ENCODE data around the gene TMEM132D. TPM values are rescaled to one million over a fixed set of nuclear protein-coding genes. Genes with fewer than 3 reads are reported as not detected.

The TMEM132D gene
- total and polyA plus RNA-seq, 2 of the 8 experiments (the other 6 are each of a cell fraction or from before 2014, with no cell fraction given) = 3.5 to 10.1 TPM

DNA sequence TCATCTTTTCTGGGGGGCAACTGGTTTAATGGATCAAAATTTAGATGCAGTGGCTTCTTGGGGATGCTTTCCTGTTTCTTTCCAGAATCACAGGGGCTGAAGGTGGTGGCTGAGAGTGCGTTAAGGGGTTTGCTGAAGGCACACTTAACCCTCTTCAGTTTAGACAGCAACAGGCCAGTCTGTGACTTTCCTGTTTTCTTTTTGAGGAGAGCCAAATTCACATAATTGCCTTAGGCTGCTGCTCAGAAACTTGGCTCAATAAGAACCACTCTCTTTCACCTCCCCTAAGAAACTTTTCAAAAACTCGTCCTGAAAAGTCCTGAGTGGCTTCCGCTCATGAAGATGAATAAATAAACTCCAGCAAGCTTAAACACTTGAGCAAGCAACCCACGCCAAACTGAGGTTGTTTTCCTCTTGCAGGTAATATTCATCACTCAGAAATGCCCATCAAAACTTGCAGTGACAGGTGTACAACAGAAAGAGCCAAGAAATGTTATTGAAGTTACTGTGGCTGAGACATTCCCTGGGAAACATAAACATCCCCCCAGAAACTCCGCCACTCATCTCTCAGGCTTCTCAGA lies 510.4 kb downstream of the TMEM132D start (continued):
- TF ChIP-seq NRF1 (IDR thresholded peaks at IDR 0.05; ENCODE audit: low read depth, low read length) (no peak), EP300 (IDR thresholded peaks at IDR 0.05; ENCODE audit: borderline replicate concordance in 1 of 2, low read depth in 2 of 2, low read length in 2 of 2) (no peak)

Data from H1 (cell line).